GM21367 (cell line): ENCODE data around the gene TMCO4.

Source experiments
- ATAC-seq: cut with Tn5 transposase; IDR thresholded peaks from one replicate; pipeline ENCODE4 v1.9.1; 2021; ENCODE audit not compliant: unreplicated experiment

TMCO4 gene

DNA sequence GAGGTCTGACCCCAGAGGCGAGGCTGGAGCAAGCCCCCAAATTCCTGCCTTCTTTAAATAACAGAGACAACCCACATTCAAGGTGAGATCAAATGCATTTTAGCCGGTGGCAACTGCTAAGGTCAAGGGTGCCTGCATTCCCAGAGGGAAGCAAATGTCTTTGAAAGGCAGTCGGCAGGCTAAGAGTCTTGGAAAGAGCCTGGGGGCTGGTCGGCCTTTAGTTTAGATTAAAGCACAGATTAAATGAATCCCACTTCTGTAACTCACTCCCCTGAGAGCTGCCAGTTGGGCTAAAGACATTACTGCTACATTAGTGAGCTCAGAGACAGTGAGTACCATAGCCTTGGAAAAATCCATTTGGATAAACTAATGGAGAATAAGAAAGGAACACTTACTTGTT is 75.8 kb downstream of the TMCO4 start:
- no peak for ATAC-seq

DNA sequence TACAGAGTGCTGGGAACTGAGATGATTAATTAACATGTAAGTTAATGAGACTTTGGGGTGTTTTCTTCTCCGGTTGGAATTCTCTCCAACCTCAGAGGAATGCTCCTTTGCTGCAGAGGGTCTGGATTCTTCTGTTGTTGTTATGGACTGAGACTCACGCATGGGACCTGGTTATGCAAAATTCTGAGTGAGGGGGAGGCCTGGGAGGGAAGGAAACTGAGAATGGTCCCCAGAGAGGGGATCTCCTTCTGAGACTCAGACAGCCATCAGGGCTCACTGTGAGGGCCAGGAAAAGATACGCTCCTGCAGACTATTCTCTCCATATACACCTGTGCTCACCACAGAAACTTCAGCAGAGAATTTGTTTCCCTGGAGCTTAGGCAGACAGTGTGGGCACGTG is 78.7 kb downstream of the TMCO4 start:
- ATAC-seq = no peak

DNA sequence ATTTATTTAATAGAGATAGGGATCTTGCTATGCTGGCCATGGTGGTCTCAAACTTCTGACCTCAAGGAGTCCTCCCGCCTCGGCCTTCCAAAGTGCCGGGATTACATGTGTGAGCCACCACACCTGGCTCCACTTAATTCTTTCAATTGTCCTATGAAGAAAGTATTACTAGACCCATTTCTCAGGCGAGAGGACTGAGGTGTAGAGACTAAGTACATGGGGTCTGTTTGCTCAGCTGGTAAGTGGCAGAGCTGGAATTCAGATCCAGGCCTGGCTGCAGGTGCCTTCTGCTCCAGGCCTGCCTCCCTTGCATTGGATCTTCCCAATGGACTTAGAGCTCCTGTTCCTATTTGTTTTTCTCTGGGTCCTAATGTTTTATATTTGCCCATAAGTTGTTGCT is 79.5 kb downstream of the TMCO4 start:
- no peak for ATAC-seq

DNA sequence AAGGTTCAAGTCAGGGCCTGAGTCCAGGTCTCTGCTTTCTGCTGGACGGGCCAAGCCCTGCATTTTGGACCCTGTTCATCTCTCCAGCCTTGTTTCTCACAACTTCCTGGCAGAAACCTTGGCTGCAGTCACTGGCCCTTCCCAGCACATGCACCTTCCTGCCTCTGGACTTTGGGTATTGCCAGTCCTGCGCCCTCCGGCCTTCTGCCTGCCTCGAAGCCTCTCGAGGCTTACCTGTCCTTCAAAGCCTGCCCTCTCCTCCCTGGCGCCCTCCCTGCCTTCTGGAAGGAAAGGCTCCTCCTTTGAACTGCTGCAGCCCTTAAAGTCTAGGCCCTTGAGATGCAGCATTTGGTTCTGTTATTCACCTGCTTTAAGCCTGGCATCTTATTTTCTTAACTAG is 82.2 kb downstream of the TMCO4 start:
- no peak for ATAC-seq

DNA sequence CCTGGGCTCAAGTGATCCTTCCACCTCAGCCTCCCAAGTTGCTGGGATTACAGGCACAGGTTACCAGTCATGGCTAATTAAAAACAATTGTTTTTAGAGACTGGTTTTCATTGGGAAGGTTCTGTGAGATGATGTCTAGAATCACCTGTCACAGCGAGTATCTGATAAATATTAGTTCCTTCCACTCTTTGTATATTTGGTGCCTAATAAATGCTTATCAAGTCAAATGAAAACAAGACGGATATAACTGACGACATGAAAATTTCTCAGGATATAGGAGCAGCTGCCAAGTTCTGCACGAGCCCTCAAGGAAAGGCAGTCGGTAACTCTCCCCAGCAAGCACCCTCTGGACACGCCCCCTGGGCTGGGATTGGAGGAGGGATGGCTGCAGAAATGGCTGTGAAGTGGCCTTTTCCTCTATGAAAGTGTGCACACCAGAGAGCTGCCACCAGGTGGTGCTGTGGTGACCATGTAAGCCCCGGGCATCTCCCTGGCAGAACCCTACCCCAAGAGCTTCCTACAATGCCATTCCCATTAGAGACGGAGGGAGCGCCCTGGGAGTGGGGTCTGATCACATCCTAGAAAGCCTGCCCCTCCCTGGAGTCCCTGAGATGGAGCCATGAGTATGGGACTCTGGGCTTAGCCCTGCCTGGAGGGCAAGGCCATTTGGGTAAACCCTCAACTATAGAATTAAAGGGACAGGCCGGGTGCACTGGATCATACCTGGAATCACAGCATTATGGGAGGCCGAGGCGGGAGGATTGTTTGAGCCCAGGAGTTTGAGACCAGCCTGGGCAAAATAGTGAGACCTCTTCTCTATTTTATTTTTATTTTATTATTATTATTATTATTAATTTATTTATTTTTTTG is 84.1 kb downstream of the TMCO4 start:
- ATAC-seq = no peak

DNA sequence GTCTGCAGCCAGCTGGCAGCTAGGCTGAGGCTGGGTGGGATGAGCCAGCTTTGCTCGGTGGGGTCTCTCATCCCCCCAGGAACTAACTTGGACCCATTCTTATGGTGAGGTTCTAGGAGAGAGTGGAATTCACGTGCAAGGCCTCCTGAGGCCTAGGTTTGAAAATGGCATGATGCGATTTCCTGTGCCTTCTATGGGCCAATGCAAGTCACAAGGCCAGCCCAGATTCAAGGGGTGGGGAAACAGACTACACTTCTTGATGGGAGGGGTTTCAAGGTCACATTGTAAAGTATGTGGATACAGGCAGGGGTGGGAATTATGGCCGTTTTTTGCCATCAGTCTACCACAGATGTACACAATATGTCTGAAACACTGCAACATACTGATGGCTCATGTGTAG is 86.8 kb downstream of the TMCO4 start:
- ATAC-seq = no peak

DNA sequence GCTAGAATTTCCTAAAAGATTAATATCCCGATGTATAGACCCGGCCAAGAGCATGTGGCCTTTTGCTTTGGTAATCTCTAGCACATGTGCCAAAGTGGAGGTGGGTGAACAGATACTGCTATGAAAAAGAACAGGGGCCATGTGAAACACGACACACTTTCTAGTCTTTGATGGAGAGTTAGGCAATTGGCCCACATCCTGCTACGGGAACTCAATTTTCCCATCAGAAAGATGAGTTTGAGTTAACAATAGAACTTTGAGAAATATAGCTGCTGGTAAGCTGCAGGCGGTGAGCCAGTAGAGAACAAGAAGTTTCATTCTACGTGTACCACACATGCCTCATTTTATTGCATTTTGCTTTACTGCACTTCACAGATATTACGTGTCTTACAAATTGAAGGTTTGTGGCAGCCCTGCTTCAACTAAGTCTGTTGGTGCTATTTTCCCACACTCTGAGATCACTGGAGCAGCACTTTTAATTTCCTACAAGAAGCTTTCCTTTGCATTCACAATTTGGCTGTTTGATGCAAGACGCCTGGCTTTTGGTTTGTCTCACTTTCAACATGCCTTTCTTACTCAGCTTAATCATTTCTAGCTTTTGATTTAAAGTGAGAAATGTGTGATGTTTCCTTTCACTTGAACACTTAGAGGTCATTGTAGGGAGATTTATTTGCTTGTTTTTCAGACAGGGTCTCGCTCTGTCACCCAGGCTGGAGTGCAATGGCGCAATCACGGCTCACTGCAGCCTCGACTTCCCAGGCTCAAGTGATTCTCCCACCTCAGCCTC is 88.7 kb downstream of the TMCO4 start:
- no peak for ATAC-seq

DNA sequence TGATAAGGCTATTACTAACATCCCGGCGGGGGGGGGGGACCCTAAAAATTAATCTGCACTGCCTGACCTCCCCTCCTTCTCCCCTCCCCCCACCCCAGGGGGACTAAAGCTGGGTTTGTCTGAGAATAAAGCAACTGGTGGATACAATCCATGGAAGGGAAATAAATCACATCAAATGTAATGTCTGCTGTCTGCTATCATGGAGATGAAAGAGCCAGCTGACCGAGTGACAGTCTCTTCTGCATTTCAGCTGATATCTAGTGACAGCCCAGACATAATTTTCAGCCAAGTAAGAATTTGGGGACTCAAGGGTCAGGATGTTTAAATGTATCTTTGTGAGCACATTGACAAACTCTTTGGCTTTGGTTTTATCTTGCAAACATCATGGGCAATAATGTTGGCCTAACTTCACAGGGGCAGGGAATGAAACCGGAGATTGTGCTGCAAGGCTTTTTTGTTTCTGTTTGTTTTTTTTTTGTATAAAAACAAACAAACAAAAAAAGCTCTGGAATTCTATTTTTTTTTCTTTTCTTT is 90.4 kb downstream of the TMCO4 start:
- no peak for ATAC-seq

DNA sequence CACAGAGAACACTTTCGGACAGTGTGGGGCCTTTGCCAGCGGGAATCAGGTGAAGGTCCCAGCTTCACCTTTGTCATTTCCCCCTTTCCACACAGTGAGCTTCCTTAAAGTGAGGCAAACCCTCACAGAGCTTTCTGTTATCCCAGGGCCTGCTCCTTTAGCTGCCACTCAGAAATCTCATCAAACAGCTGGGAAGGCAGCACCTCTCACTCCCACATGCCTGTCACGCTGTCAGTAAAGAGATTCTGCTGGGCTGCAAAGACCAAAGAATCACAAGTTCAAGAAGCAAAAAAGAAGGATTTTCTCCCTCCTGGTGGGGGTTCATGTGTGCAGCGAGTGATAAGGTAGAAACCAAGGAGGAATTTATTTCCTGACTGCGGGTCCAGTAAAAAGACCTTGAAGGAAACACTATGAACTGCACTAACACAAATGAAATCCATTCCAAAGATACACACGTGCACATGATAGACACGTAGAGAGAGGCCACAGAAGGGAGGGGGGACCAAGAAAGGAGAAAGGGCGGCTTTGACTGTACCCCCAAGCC is 91.1 kb downstream of the TMCO4 start:
- ATAC-seq = no peak

DNA sequence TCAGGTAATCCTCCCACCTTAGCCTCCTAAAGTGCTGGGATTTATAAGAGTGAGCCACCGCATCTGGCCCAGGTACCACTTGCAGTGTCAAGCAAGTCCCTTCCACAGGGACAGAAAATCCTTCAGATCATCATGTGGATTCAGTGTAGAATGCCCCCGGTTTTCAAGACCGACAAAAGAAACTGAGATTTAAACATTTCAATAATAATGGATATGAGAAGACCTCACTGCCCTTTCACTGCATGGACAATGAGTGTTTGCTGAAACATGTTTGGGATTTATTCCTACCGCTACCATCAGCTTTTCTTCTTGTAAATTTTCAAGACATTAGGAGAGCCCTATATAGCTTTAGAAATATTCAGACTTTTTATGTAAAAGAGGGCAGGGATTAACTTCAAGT is 93.6 kb downstream of the TMCO4 start:
- no peak for ATAC-seq

DNA sequence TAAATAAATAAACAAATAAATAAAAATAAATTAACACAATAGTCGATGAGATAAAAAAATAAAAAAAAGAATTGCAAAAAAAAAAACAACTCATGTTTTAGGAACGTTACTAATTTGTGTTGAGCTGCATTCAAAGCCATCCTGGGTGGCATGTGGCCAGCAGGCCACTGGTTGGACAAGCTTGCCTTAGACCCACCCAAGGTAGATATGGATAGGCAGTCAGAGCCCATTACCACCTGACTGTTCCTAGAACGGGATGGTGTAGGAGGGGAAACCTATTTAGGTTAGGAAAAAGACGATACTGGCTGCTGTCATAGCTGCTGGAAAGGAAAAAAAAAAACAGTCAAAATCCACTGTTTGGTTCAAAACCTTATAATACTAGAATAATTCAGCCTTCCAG is 94.3 kb downstream of the TMCO4 start:
- no peak for ATAC-seq

DNA sequence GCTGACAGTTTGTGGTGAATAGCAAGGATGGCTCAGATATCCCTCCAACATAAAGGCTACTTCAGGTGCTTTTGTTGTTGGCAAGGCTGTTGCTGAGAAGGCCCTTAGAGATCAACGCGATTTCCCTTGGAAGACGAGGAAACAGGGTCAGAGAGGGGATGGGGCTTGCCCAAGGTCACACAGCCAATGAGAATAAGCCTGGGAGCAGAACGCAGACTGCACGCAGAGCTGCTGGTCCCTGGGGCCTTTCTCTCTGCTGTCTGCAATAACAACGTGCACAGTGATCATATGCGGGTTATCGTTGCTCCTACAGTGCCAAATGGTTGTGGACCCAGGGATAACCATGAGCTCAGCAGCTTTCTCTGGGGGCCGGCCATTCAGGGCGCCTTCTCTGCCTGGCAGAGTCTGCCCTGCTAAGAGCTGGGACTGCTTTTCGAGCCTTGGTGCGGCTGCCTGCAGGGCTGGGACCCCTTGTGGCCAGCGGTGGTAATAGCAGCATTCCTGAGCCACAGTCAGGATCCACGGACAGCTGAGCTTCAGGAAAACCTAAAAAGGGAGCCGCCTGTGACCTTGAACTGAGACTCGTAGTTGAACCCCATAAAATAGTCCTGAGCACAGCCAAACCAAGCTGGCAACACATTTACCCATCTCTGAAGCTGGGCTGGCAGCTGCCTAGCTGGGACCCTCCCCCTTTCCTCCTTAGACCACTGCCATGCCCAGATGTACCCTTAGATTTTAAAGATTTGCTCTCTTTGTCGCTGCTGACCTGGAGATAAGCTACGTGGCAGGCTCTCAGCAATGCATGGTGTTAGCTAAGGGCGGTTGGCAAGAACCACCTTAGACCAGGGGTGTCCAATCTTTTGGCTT is 95.2 kb downstream of the TMCO4 start:
- no peak for ATAC-seq

DNA sequence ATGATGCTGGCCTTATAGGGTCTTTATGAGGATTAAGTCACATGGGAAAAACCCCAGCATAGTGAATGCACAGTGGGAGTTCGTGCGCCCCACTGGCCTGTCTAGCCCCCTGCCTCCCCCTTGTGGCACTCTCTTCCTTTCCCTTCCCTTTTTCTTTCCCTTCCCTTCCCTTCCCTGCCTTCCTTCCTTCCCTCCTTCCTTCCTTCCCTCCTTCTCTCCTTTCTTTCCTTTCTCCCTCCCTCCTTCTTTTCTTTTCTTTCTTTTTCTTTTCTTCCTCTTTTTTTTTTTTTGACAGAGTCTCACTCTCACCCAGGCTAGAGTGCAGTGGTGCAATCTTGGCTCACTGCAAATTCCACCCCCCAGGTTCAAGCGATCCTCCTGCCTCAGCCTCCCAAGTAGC is 96.4 kb downstream of the TMCO4 start:
- no peak for ATAC-seq

DNA sequence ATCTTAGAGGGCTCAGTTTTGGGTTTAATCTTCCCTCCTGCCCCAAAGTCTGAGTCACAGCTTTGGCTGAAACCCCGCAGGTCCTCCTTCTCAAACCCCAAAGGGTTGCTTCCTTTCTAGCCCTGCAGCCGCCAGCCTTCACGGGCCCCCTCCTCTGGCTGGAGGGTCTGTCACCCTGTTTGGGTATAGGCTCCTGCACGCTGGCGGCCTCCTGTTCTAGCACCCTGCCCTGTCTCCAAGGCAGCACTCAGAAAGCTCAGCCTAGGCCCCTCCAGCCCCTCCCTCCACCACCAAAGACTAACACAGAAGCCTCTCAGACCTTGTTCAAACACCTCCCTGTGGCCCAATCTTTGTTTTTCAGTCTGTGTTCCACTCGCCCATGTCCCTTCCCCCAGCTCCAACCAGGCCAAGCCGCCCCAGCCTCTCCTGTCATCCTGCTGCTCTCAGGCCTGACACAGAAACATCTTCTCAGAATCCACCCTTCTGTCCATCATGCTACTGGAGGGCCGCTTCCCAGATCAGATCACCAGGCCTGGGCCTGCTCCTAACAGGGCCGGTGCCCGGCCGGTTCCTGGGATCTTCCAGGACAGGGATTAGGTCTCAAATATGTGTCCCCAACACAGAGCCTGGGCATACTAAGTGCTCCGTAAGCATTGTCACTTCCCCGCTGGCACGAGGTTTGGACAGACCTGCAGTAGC is 99.5 kb downstream of the TMCO4 start:
- ATAC-seq = no peak

DNA sequence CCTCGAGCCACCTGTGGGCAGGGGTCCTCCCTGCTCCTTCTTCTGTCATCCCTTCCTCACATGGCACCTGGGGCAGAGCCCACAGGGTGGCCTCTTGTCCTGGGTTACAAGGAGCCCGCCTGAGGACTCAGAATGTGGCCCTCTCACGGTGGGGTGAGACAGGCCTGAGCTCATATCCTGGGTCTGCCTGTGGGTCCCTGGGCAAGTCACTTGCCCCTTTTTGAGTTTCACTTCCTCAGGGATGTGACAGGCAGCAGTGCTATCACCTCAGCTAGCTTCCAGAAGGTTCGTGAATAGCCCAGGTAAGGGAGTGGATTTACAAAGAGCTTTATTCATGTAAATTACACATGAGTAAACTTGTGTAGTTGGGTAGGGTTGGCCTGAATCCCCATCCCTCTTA is 101.5 kb downstream of the TMCO4 start:
- ATAC-seq = no peak

DNA sequence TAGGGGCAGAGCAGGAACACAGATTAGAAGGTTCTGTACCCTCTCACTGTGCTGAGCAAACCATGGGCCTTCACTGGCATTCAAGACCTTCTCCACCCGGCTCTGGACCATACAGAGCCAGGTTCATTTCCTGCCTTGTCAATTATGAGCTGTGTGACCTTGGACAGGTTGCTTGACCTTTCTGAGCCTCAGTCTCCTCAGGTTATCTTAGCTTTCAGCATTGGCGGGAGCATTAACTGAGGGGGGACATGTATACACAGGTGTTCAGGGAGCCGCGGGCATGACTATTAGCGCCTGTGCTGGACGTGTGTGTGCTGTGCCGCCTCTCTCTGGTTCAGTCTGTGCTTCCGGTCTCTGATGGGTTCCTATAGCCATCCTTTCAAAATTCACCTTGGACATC is 102.9 kb downstream of the TMCO4 start:
- ATAC-seq = no peak

DNA sequence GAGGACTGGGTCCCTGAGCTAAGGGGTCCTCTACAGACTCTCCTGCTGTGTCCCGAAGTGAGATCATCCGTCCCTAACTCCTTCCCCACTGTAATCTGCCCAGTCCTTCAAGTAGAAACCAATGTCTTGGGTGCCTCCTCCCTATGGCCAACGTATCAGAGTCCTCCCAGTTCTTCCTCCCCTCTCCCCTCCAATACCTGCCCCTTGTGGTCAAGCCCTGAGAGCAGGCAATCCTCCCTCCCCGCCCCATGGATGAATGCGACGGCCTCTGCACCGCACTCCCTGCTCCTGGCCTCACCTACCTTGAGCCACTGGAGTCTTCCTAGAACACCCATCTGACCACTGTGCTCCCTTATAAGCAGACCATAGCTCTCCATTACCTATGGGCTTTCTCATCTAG is 103.9 kb downstream of the TMCO4 start:
- ATAC-seq = no peak

DNA sequence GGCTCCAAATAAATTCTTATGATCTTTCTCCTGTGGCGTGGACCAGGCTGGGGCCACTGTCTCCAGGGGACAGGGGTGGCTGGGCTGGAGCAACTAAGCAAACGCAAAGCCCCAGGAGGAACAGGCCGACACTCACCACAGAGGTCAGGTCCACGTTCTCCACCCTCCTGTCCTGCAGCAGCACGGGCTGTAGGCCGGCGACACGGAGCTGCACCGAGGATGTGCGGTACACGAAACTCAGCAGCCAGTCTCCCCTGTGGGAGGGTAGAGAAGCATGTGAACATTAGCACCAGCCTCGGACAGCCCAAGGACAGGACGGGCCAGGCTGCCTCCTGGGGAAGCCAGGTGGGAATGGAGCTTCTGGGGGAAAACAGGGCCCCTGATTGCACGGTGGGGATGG is 105.4 kb downstream of the TMCO4 start:
- ATAC-seq = no peak

DNA sequence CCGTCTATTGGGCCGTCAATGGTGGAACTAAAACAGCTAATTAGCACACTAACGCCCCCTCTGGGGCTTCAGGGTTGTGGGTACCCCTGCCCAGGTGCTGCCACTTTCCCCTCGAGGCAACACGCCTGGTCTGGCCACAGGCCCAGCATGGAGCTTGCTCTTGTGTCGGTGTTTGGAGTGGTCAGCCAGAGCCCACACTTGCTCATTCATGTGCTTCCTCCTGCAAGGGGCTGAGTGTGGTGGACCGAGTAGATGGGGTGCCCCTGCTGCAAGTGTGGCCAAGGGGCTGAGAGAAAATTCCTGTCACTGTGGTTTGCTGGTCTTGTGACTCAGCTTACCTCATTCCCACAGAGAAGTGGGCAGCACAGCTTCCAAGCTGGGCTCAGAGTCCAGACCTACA is 109.4 kb downstream of the TMCO4 start:
- no peak for ATAC-seq

DNA sequence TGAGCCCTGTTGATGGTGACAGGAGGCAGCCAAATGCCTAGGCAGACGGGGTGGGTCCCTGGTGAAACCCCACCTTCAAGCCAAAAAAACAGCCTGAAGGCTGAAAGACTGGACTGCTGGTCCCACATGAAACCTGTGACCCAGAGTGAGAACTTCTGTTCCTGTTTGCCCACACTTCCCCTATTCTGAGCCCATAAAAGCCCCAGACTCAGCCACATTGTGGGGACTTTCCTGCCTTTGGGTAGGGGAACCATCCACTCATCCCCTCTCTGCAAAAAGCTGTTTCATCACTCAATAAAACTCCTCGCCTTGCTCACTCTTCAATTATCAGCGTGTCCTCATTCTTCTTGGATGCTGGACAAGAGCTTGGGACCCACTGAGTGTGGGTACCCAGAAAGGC is 109.9 kb downstream of the TMCO4 start:
- ATAC-seq = no peak
